Activated T-helper 1 cell treated with Interleukin-2 at 50 U/mL for 16 hours (primary cell): ENCODE measurements around the gene IER5.

Experiments used
- DNase-seq: peaks from one replicate; pipeline ENCODE4 v3.0.0-alpha.2; 2020; ENCODE audit warnings: low read depth

IER5 gene

GRCh38 chr1:181135437-181135731 is 46.9 kb downstream of the IER5 start:
- no peak for DNase-seq

GRCh38 chr1:181135815-181136737 is 47.6 kb downstream of the IER5 start:
- no peak for DNase-seq

GRCh38 chr1:181136738-181137122 is 48.2 kb downstream of the IER5 start:
- no peak for DNase-seq

GRCh38 chr1:181137217-181137743 is 48.8 kb downstream of the IER5 start:
- no peak for DNase-seq

- DNase-seq = no peak
Observed at GRCh38 chr1:181139631-181140061, 51.1 kb downstream of the IER5 start.

- DNase-seq = no peak
Observed at GRCh38 chr1:181140398-181140797, 51.9 kb downstream of the IER5 start.

- no peak for DNase-seq
Observed at GRCh38 chr1:181140891-181141290, 52.4 kb downstream of the IER5 start.

GRCh38 chr1:181141431-181141910 is 53.0 kb downstream of the IER5 start:
- no peak for DNase-seq
